Measurements from ENCODE around the gene FKBP10. TPM values are rescaled to one million over a fixed set of nuclear protein-coding genes. Genes with fewer than 3 reads are reported as not detected.
"Not testable (repeated sequence)": the region's sequence is repeated elsewhere in the genome, so short reads cannot be mapped to it uniquely, and the experiment has no call there.

The FKBP10 gene
- polyA plus RNA-seq, 1 of the 3 experiments (the other 2 are of a cell fraction) = 360 TPM

DNA sequence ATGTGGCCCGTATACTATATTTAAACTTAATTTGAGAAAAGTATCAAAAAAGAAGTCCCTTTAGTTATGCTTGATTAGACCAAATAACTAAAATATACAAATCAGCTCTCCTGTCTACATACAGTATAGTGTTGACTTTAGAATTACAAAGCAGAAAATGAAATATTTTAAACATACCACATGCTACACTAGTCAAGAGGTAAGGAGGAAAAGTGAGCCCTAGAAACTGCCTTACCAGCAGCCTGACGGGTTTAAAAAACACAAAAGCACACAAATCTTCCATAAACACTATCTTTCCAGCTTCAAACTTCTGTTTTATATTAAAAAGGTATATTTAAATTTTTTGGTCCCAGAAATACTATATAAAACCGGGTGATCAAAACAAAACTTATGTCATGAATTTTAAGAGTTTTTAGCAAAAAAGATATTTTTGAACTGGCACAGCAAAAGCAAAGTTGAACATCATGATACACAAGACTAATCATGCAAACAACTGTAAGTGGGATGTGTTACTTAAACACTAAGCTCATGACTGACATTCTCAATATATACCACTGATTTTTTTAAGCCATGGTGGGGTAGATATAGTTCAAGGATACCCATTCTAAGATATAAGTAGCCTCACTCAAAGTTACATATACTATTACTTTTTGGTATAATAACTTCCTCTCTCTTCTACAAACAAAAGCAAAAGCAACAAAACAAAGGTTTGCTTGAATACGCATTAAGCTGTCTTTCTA is 36.6 kb downstream of the FKBP10 start:
- WGBS (ENCODE audit: low lambda C conversion rate) = 90% methylated on average over 4 of the region's 4 CpGs
- Histone ChIP-seq H3K9me2 (no peaks in the 10 kb centered on the region), H4K20me1 (ENCODE audit: insufficient read depth) (peaks cover 27% of the 10 kb centered on the region), H3K27me3 (ENCODE audit: insufficient read depth) (no peaks in the 10 kb centered on the region), H3K4me3 (ENCODE audit: low read depth in 2 of 2, low read length in 1 of 2) (no peak overlapping the region), H3K4me2 (no peak overlapping the region), H3K9me3 (no peaks in the 10 kb centered on the region), H3K27ac (ENCODE audit: low read depth in 2 of 2, low read length in 1 of 2) (no peak overlapping the region), H3K79me2 (ENCODE audit: insufficient read depth) (peaks cover 54% of the 10 kb centered on the region; the same call in 1 of the 2 replicates), H3K9ac (no peak overlapping the region), H3K4me1 (ENCODE audit: control insufficient read depth in 1 of 2, insufficient read depth in 2 of 2, low read depth in 1 of 2, low read length in 1 of 2) (no peaks in the 10 kb centered on the region), H3F3A (replicated peaks; ENCODE audit: insufficient read depth) (peaks cover 6% of the 10 kb centered on the region), H2AFZ (ENCODE audit: low read depth) (no peak overlapping the region), H3K36me3 (replicated peaks in 1 of 2; ENCODE audit: control insufficient read depth in 1 of 2, insufficient read depth in 2 of 2, low read length in 1 of 2) (peaks cover 14 to 15% of the 10 kb centered on the region in 2 experiments)
- POLR2A ChIA-PET = no interaction called here
- no peak for DNase-seq
- CTCF ChIA-PET = interaction anchor here (0.8 to 2.1 kb wide), 3 partner anchors 13 to 48 kb away, joined by 3 to 7 read pairs (median 4); partner anchors contain the start of genes NT5C3B and P3H4
- TF ChIP-seq EZH2phosphoT487 (IDR thresholded peaks at IDR 0.05; ENCODE audit: borderline replicate concordance, low read depth) = no peak
- no peak for TF ChIP-seq POLR2AphosphoS5 (IDR thresholded peaks at IDR 0.05; ENCODE audit: low read depth, low read length)
- TF ChIP-seq, protein P1, sequence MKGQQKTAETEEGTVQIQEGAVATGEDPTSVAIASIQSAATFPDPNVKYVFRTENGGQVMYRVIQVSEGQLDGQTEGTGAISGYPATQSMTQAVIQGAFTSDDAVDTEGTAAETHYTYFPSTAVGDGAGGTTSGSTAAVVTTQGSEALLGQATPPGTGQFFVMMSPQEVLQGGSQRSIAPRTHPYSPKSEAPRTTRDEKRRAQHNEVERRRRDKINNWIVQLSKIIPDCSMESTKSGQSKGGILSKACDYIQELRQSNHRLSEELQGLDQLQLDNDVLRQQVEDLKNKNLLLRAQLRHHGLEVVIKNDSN (IDR thresholded peaks at IDR 0.05; ENCODE audit: borderline replicate concordance, low read depth) = no peak
- TF ChIP-seq, protein P2, sequence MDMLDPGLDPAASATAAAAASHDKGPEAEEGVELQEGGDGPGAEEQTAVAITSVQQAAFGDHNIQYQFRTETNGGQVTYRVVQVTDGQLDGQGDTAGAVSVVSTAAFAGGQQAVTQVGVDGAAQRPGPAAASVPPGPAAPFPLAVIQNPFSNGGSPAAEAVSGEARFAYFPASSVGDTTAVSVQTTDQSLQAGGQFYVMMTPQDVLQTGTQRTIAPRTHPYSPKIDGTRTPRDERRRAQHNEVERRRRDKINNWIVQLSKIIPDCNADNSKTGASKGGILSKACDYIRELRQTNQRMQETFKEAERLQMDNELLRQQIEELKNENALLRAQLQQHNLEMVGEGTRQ (IDR thresholded peaks at IDR 0.05; ENCODE audit: borderline replicate concordance, low read depth, low read length) = no peak
- TF ChIP-seq EP300 (IDR thresholded peaks at IDR 0.05; ENCODE audit: borderline replicate concordance in 1 of 2, low read depth in 1 of 2, low read length in 1 of 2) = no peak
- TF ChIP-seq, protein P3, sequence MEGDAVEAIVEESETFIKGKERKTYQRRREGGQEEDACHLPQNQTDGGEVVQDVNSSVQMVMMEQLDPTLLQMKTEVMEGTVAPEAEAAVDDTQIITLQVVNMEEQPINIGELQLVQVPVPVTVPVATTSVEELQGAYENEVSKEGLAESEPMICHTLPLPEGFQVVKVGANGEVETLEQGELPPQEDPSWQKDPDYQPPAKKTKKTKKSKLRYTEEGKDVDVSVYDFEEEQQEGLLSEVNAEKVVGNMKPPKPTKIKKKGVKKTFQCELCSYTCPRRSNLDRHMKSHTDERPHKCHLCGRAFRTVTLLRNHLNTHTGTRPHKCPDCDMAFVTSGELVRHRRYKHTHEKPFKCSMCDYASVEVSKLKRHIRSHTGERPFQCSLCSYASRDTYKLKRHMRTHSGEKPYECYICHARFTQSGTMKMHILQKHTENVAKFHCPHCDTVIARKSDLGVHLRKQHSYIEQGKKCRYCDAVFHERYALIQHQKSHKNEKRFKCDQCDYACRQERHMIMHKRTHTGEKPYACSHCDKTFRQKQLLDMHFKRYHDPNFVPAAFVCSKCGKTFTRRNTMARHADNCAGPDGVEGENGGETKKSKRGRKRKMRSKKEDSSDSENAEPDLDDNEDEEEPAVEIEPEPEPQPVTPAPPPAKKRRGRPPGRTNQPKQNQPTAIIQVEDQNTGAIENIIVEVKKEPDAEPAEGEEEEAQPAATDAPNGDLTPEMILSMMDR (IDR thresholded peaks at IDR 0.05) = no peak
- TF ChIP-seq GABPA (IDR thresholded peaks at IDR 0.05; ENCODE audit: low read depth) = no peak
- no peak for TF ChIP-seq ELF1 (IDR thresholded peaks at IDR 0.05)
- no peak for TF ChIP-seq CHD2 (IDR thresholded peaks at IDR 0.05; ENCODE audit: low read length, partially characterized antibody)
- TF ChIP-seq MXI1 (IDR thresholded peaks at IDR 0.05; ENCODE audit: low read depth, low read length) = no peak
- no peak for TF ChIP-seq TEAD4 (IDR thresholded peaks at IDR 0.05; ENCODE audit: borderline replicate concordance, insufficient read depth)

DNA sequence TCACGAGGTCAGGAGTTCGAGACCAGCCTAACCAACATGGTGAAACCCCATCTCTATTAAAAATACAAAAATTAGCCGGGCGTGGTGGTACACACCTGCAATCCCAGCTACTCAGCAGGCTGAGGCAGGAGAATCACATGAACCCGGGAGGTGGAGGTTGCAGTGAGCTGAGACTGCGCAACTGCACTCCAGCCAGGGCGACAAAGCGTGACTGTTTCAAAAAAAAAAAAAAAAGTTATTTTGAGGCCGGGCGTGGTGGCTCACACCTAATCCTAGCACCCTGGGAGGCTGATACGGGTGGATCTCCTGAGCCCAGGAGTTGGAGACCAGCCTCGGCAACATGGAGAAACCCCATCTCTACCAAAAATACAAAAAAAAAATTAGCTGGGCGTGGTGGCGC is 38.6 kb downstream of the FKBP10 start:
- WGBS (ENCODE audit: low lambda C conversion rate) = 97% methylated on average over 14 of the region's 14 CpGs

More for the DNA sequence above, 38.6 kb downstream of the FKBP10 start:
- Histone ChIP-seq H4K20me1 (ENCODE audit: insufficient read depth) (peaks cover 27% of the 10 kb centered on the region), H3K36me3 (replicated peaks in 1 of 2; ENCODE audit: control insufficient read depth in 1 of 2, insufficient read depth in 2 of 2, low read length in 1 of 2) (peaks cover 20 to 21% of the 10 kb centered on the region in 2 experiments), H3K79me2 (ENCODE audit: insufficient read depth) (peaks cover 66% of the 10 kb centered on the region; the same call in 1 of the 2 replicates)
- H3K27me3 ChIP-seq (ENCODE audit: insufficient read depth); H3F3A ChIP-seq (replicated peaks; ENCODE audit: insufficient read depth); H3K9me3 ChIP-seq; H2AFZ ChIP-seq (ENCODE audit: low read depth); POLR2A ChIA-PET; H3K9me2 ChIP-seq; H3K4me2 ChIP-seq; H3K4me1 ChIP-seq (ENCODE audit: control insufficient read depth in 1 of 2, insufficient read depth in 2 of 2, low read depth in 1 of 2, low read length in 1 of 2); DNase-seq; H3K4me3 ChIP-seq (ENCODE audit: low read depth in 2 of 2, low read length in 1 of 2); H3K27ac ChIP-seq (ENCODE audit: low read depth in 2 of 2, low read length in 1 of 2); H3K9ac ChIP-seq: not testable (repeated sequence)
- CTCF ChIA-PET = interaction anchor here (1.0 to 1.6 kb wide), 2 partner anchors 12 to 108 kb away, joined by 3 to 4 read pairs; no protein-coding TSS in a partner anchor
